ENCODE measurements around the gene DDAH2. TPM values are rescaled to one million over a fixed set of nuclear protein-coding genes. Genes with fewer than 3 reads are reported as not detected.

Gene DDAH2
- total RNA-seq, 1 donor from 2014 or later: 72.4 TPM

DNA sequence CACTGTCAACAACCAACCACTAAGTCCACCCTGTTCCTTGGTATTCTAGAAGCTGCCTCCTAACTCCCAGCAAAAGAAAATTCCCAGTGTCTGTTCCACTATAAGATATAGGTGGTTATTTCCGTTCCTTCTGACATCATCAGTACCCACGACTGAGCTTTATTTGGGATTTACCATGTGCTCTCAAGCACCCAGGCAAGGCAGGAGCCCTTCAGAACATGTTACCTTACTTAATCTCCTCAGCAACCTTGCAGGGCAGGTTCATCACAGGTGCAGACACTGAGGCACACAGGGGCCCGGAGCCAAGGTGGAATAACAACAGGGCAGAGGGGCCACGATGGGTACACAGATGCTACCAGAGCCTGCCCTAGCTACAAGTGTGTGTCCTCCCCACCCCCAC, 36.7 kb downstream of the DDAH2 start:
- peaks cover 11% of the 10 kb centered on the region for H4K20me1 ChIP-seq (ENCODE audit: insufficient read depth, low read length)
- Mint-ChIP-seq H3K27me3 (ENCODE audit: low read depth, unreplicated experiment) (no peaks in the 10 kb centered on the region), H3K36me3 (ENCODE audit: low read depth, unreplicated experiment) (peaks cover 13% of the 10 kb centered on the region), H3K4me3 (ENCODE audit: unreplicated experiment) (no peak overlapping the region), H3K27ac (ENCODE audit: unreplicated experiment) (no peak overlapping the region), H3K9me3 (ENCODE audit: unreplicated experiment) (no peaks in the 10 kb centered on the region), H3K4me1 (ENCODE audit: low read depth, unreplicated experiment) (peaks cover 11% of the 10 kb centered on the region)
- DNase-seq (ENCODE audit: low read depth) (no peak), FAIRE-seq (no peak)
- no peak overlapping the region for H2AFZ ChIP-seq (ENCODE audit: low read depth, low read length)
- H3K27ac ChIP-seq (ENCODE audit: low read depth, low read length): no peak overlapping the region
- no peaks in the 10 kb centered on the region for H3K27me3 ChIP-seq (ENCODE audit: insufficient read depth, low read length)
- H3K4me2 ChIP-seq (ENCODE audit: low read length): no peak overlapping the region
- H3K4me1 ChIP-seq (ENCODE audit: insufficient read depth, low read length): peaks cover 5% of the 10 kb centered on the region
- no peaks in the 10 kb centered on the region for H3K9me3 ChIP-seq (ENCODE audit: insufficient read depth, low read depth, low read length)
- peaks cover 29% of the 10 kb centered on the region for H3K36me3 ChIP-seq (ENCODE audit: insufficient read depth, low read length)
- TF ChIP-seq, protein P1, sequence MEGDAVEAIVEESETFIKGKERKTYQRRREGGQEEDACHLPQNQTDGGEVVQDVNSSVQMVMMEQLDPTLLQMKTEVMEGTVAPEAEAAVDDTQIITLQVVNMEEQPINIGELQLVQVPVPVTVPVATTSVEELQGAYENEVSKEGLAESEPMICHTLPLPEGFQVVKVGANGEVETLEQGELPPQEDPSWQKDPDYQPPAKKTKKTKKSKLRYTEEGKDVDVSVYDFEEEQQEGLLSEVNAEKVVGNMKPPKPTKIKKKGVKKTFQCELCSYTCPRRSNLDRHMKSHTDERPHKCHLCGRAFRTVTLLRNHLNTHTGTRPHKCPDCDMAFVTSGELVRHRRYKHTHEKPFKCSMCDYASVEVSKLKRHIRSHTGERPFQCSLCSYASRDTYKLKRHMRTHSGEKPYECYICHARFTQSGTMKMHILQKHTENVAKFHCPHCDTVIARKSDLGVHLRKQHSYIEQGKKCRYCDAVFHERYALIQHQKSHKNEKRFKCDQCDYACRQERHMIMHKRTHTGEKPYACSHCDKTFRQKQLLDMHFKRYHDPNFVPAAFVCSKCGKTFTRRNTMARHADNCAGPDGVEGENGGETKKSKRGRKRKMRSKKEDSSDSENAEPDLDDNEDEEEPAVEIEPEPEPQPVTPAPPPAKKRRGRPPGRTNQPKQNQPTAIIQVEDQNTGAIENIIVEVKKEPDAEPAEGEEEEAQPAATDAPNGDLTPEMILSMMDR (IDR thresholded peaks at IDR 0.05; ENCODE audit: insufficient read depth, low read depth, low read length): no peak
- TF ChIP-seq EZH2 (IDR thresholded peaks at IDR 0.05; ENCODE audit: insufficient read depth, low read length): no peak
- no peak overlapping the region for H3K9ac ChIP-seq (ENCODE audit: low read length)
- no peak overlapping the region for H3K4me3 ChIP-seq (ENCODE audit: insufficient read depth, low read depth, low read length)
- H3K79me2 ChIP-seq (ENCODE audit: insufficient read depth, low read length): no peaks in the 10 kb centered on the region

DNA sequence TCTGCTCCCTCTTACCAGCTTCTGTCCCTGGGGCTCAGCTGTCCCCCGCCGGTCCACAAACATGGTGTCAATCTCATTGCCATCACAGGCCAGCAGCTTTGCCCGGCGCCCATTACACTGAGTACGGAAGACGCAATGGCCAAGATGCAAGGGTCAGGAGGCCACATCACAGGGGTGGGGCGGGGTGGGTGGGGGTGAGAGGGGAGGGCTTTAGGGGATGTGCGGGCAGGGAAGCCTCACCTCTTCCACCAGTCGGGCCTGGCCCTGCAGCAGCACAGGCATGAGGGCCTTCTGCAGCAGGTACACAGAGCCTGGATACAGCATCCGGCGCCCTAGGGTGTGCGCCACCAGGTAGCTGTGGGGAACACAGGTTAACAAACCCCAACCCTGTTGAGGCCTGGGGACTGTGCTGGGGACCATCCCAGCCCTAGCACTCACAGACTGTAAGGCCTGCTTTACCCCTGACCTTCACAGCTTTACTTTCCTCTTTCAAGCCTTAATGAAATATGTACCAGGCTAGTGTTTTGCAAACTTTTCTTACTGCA, 37.5 kb downstream of the DDAH2 start:
- Histone ChIP-seq H3K4me2 (ENCODE audit: low read length) (no peak overlapping the region), H3K79me2 (ENCODE audit: insufficient read depth, low read length) (no peaks in the 10 kb centered on the region), H2AFZ (ENCODE audit: low read depth, low read length) (no peak overlapping the region), H3K4me1 (ENCODE audit: insufficient read depth, low read length) (peaks cover 5% of the 10 kb centered on the region), H3K9me3 (ENCODE audit: insufficient read depth, low read depth, low read length) (no peaks in the 10 kb centered on the region), H3K4me3 (ENCODE audit: insufficient read depth, low read depth, low read length) (no peak overlapping the region), H3K9ac (ENCODE audit: low read length) (no peak overlapping the region), H3K36me3 (ENCODE audit: insufficient read depth, low read length) (peaks cover 33% of the 10 kb centered on the region), H3K27ac (ENCODE audit: low read depth, low read length) (no peak overlapping the region), H4K20me1 (ENCODE audit: insufficient read depth, low read length) (peaks cover 4% of the 10 kb centered on the region), H3K27me3 (ENCODE audit: insufficient read depth, low read length) (no peaks in the 10 kb centered on the region)
- Mint-ChIP-seq H3K27me3 (ENCODE audit: low read depth, unreplicated experiment) (no peaks in the 10 kb centered on the region), H3K9me3 (ENCODE audit: unreplicated experiment) (no peaks in the 10 kb centered on the region), H3K27ac (ENCODE audit: unreplicated experiment) (no peak overlapping the region), H3K4me3 (ENCODE audit: unreplicated experiment) (no peak overlapping the region), H3K36me3 (ENCODE audit: low read depth, unreplicated experiment) (peaks cover 14% of the 10 kb centered on the region), H3K4me1 (ENCODE audit: low read depth, unreplicated experiment) (peaks cover 11% of the 10 kb centered on the region)
- FAIRE-seq: no peak
- no peak for TF ChIP-seq EZH2 (IDR thresholded peaks at IDR 0.05; ENCODE audit: insufficient read depth, low read length)
- TF ChIP-seq, protein P1 (IDR thresholded peaks at IDR 0.05; ENCODE audit: insufficient read depth, low read depth, low read length): no peak
- DNase-seq (ENCODE audit: low read depth): no peak

DNA sequence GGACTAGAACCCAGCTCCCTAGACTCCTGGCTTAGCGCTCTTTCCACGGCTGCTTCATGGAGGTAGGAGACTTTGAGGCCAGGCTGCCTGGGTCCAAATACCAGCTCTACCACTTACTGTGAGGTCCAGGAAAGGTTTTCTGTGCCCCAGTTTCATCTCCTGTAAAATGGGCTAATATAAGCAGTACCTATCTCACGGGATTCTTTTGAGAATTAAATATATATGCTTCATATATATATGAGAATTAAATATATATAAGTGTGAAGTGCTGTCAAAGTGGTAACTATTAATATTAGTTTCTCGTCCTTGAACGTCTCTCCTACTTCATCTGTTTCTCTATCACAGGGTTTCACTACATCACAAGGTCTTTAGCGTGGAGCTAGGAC, 38.0 kb downstream of the DDAH2 start:
- Histone ChIP-seq H3K4me1 (ENCODE audit: insufficient read depth, low read length) (peaks cover 5% of the 10 kb centered on the region), H2AFZ (ENCODE audit: low read depth, low read length) (no peak overlapping the region), H3K36me3 (ENCODE audit: insufficient read depth, low read length) (peaks cover 31% of the 10 kb centered on the region), H3K4me3 (ENCODE audit: insufficient read depth, low read depth, low read length) (no peak overlapping the region), H3K27ac (ENCODE audit: low read depth, low read length) (no peak overlapping the region), H3K9ac (ENCODE audit: low read length) (no peak overlapping the region), H3K27me3 (ENCODE audit: insufficient read depth, low read length) (no peaks in the 10 kb centered on the region), H3K79me2 (ENCODE audit: insufficient read depth, low read length) (no peaks in the 10 kb centered on the region), H4K20me1 (ENCODE audit: insufficient read depth, low read length) (peaks cover 3% of the 10 kb centered on the region), H3K9me3 (ENCODE audit: insufficient read depth, low read depth, low read length) (no peaks in the 10 kb centered on the region), H3K4me2 (ENCODE audit: low read length) (no peak overlapping the region)
- H3K9me3 Mint-ChIP-seq (ENCODE audit: unreplicated experiment): no peaks in the 10 kb centered on the region
- FAIRE-seq (no peak), DNase-seq (ENCODE audit: low read depth) (no peak)
- peaks cover 11% of the 10 kb centered on the region for H3K4me1 Mint-ChIP-seq (ENCODE audit: low read depth, unreplicated experiment)
- H3K27ac Mint-ChIP-seq (ENCODE audit: unreplicated experiment): no peak overlapping the region
- no peaks in the 10 kb centered on the region for H3K27me3 Mint-ChIP-seq (ENCODE audit: low read depth, unreplicated experiment)
- H3K36me3 Mint-ChIP-seq (ENCODE audit: low read depth, unreplicated experiment): peaks cover 20% of the 10 kb centered on the region
- H3K4me3 Mint-ChIP-seq (ENCODE audit: unreplicated experiment): no peak overlapping the region
- TF ChIP-seq, protein P1 (IDR thresholded peaks at IDR 0.05; ENCODE audit: insufficient read depth, low read depth, low read length): no peak
- TF ChIP-seq EZH2 (IDR thresholded peaks at IDR 0.05; ENCODE audit: insufficient read depth, low read length): no peak
